ENCODE measurements around the gene RTP2.

Gene RTP2

GRCh38 chr3:187738331-187739093 lies 36.2 kb upstream of the RTP2 start:
- DNase-seq, result peak; percentile 89

GRCh38 chr3:187738071-187738330 lies 35.6 kb upstream of the RTP2 start:
- no peak for DNase-seq

- peak; percentile 70 for DNase-seq
These were observed 35.2 kb upstream of the RTP2 start for GRCh38 chr3:187737368-187738070.

GRCh38 chr3:187737006-187737367 lies 34.6 kb upstream of the RTP2 start:
- no peak for DNase-seq

- peak; percentile 61 for DNase-seq
These were observed 34.1 kb upstream of the RTP2 start for GRCh38 chr3:187736418-187736871.

- no peak for DNase-seq
These were observed 33.5 kb upstream of the RTP2 start for GRCh38 chr3:187735837-187736236.

GRCh38 chr3:187735383-187735782 lies 33.0 kb upstream of the RTP2 start:
- DNase-seq, result no peak

GRCh38 chr3:187734841-187735240 lies 32.5 kb upstream of the RTP2 start:
- DNase-seq, result no peak

- no peak for DNase-seq
These were observed 31.0 kb upstream of the RTP2 start for GRCh38 chr3:187733371-187733770.

- DNase-seq, result no peak
These were observed 27.2 kb upstream of the RTP2 start for GRCh38 chr3:187729598-187729997.

- DNase-seq, result no peak
These were observed 26.7 kb upstream of the RTP2 start for GRCh38 chr3:187728940-187729583.

GRCh38 chr3:187728248-187728647 lies 25.9 kb upstream of the RTP2 start:
- DNase-seq, result no peak

- no peak for DNase-seq
These were observed 24.2 kb upstream of the RTP2 start for GRCh38 chr3:187726564-187726963.

- no peak for DNase-seq
These were observed 23.5 kb upstream of the RTP2 start for GRCh38 chr3:187725653-187726370.

- DNase-seq, result no peak
These were observed 22.9 kb upstream of the RTP2 start for GRCh38 chr3:187725224-187725623.

GRCh38 chr3:187722206-187722612 lies 19.9 kb upstream of the RTP2 start:
- no peak for DNase-seq

GRCh38 chr3:187721055-187721454 lies 18.7 kb upstream of the RTP2 start:
- no peak for DNase-seq

- no peak for DNase-seq
These were observed 17.9 kb upstream of the RTP2 start for GRCh38 chr3:187720337-187720670.

- DNase-seq, result no peak
These were observed 17.4 kb upstream of the RTP2 start for GRCh38 chr3:187719628-187720336.

- no peak for DNase-seq
These were observed 16.4 kb upstream of the RTP2 start for GRCh38 chr3:187718802-187719201.

GRCh38 chr3:187717572-187717971 lies 15.2 kb upstream of the RTP2 start:
- no peak for DNase-seq

- peak; percentile 83 for DNase-seq
These were observed 12.1 kb upstream of the RTP2 start for GRCh38 chr3:187714404-187714979.

- peak; percentile 44 for DNase-seq
These were observed 11.1 kb upstream of the RTP2 start for GRCh38 chr3:187713504-187713903.
